HG02588 (cell line): Measurements from ENCODE around the gene NBPF20.
"Not testable (repeated sequence)": the region's sequence is repeated elsewhere in the genome, so short reads cannot be mapped to it uniquely, and the experiment has no call there.

ENCODE experiments used
- ATAC-seq: cut with Tn5 transposase; IDR thresholded peaks from one replicate; pipeline ENCODE4 v1.9.1; 2021; ENCODE audit warnings: mild to moderate bottlenecking, moderate library complexity; ENCODE audit not compliant: unreplicated experiment

Gene NBPF20

GRCh38 chr1:145424612-145425435 is 579 bp downstream of the NBPF20 start:
- peak; percentile 66 for ATAC-seq

GRCh38 chr1:145415149-145415548 is 10.3 kb downstream of the NBPF20 start:
- not testable (repeated sequence) for ATAC-seq

- ATAC-seq: not testable (repeated sequence)
Observed at GRCh38 chr1:145407266-145407665, 18.1 kb downstream of the NBPF20 start.

- ATAC-seq: not testable (repeated sequence)
Observed at GRCh38 chr1:145404949-145405348, 20.5 kb downstream of the NBPF20 start.

- not testable (repeated sequence) for ATAC-seq
Observed at GRCh38 chr1:145400701-145401100, 24.7 kb downstream of the NBPF20 start.
